ENCODE results near the gene TMED1. TPM values are rescaled to one million over a fixed set of nuclear protein-coding genes. Genes with fewer than 3 reads are reported as not detected.
"Not testable (repeated sequence)": the region's sequence is repeated elsewhere in the genome, so short reads cannot be mapped to it uniquely, and the experiment has no call there.

TMED1 gene
- total RNA-seq (2014; rRNA removed) = 52.1 and 52.9 TPM in 2 replicates
- polyA plus RNA-seq (2012) = 37.2 TPM

- peak; percentile 99 for DNase-seq (ENCODE audit: low read depth)
Observed at GRCh38 chr19:10835754-10836478, at the start of gene TMED1. Gene TMED1 (minus strand): TSS chr19:10836212. CDS start chr19:10836191, 21 bp downstream.

- DNase-seq (ENCODE audit: low read depth) = no peak
Observed at GRCh38 chr19:10885201-10886169, 49.5 kb upstream of the TMED1 start.

- peak; percentile 75 for DNase-seq (ENCODE audit: low read depth)
Observed at GRCh38 chr19:10884274-10884673, 48.3 kb upstream of the TMED1 start.

- no peak for DNase-seq (ENCODE audit: low read depth)
Observed at GRCh38 chr19:10882108-10882457, 46.1 kb upstream of the TMED1 start.

GRCh38 chr19:10881403-10882107, 45.5 kb upstream of the TMED1 start:
- DNase-seq (ENCODE audit: low read depth) = no peak

- no peak for DNase-seq (ENCODE audit: low read depth)
Observed at GRCh38 chr19:10878253-10878652, 42.2 kb upstream of the TMED1 start.

GRCh38 chr19:10877608-10878007, 41.6 kb upstream of the TMED1 start:
- DNase-seq (ENCODE audit: low read depth) = not testable (repeated sequence)

- DNase-seq (ENCODE audit: low read depth) = no peak
Observed at GRCh38 chr19:10876459-10877240, 40.6 kb upstream of the TMED1 start.

GRCh38 chr19:10874024-10874423, 38.0 kb upstream of the TMED1 start:
- DNase-seq (ENCODE audit: low read depth) = no peak

GRCh38 chr19:10872546-10873107, 36.6 kb upstream of the TMED1 start:
- no peak for DNase-seq (ENCODE audit: low read depth)

- no peak for DNase-seq (ENCODE audit: low read depth)
Observed at GRCh38 chr19:10871711-10872545, 35.9 kb upstream of the TMED1 start.

GRCh38 chr19:10870955-10871603, 35.1 kb upstream of the TMED1 start, which contains the start of gene CARM1:
Gene CARM1 (plus strand): TSS chr19:10871553. CDS start chr19:10871703, 150 bp downstream.
- DNase-seq (ENCODE audit: low read depth) = peak; percentile 97

GRCh38 chr19:10870501-10870954, 34.5 kb upstream of the TMED1 start:
- DNase-seq (ENCODE audit: low read depth) = no peak

- DNase-seq (ENCODE audit: low read depth) = not testable (repeated sequence)
Observed at GRCh38 chr19:10869872-10870311, 33.9 kb upstream of the TMED1 start.

- no peak for DNase-seq (ENCODE audit: low read depth)
Observed at GRCh38 chr19:10868872-10869547, 33.0 kb upstream of the TMED1 start.

- no peak for DNase-seq (ENCODE audit: low read depth)
Observed at GRCh38 chr19:10866495-10866894, 30.5 kb upstream of the TMED1 start.

GRCh38 chr19:10864538-10864899, 28.5 kb upstream of the TMED1 start:
- DNase-seq (ENCODE audit: low read depth) = peak; percentile 68

GRCh38 chr19:10863107-10863717, 27.2 kb upstream of the TMED1 start:
- peak; percentile 53 for DNase-seq (ENCODE audit: low read depth)

Measured in LHCN-M2 (cell line).